Measurements from ENCODE around the gene NELFB. TPM values are rescaled to one million over a fixed set of nuclear protein-coding genes. Genes with fewer than 3 reads are reported as not detected.

NELFB gene
- total and polyA plus RNA-seq, 2 donors (not counting 1 experiment from before 2014, with no cell fraction given), result 53.7 to 55.8 TPM

DNA sequence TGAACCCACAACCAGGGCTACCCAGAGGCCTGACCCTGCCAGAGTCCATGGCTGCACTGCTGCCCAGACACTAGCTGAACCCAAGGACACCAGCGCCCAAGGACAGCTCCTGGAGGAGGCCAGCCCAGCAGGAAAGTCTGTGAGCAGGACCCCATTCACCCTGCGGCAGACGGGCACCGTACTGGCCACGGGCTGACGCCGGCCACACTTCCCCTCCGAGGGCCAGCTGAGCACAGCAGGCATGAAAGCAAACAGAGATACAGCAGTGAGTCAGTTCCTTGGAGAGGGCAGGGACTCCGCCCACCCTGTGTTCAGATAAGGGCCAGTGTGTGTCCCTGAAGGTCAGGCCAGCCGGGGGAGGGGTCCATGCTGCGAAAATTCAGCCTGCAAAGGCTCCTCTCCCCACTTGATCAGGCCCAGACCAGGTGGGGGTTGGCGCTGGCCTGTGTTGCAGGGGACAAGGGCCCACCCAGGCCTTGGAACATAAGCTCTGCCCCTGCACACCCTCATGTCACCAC is 36.3 kb upstream of the NELFB start:
- no peak overlapping the region for H3K27ac Mint-ChIP-seq
- no peak overlapping the region for H3K4me2 ChIP-seq (replicated peaks; ENCODE audit: low read depth, low read length, poor library complexity, severe bottlenecking)
- 93% methylated on average over 12 of the region's 12 CpGs for WGBS (ENCODE audit: insufficient coverage)
- H3K4me1 Mint-ChIP-seq, result peaks cover 10% of the 10 kb centered on the region
- H3K27me3 ChIP-seq (replicated peaks in 1 of 4; ENCODE audit: control extremely low read depth in 1 of 4, control insufficient read depth in 3 of 4, insufficient read depth in 4 of 4, low read length in 3 of 4), result no peaks in the 10 kb centered on the region
- ATAC-seq (ENCODE audit: low read depth), result no peak
- peaks cover 6 to 14% of the 10 kb centered on the region in 2 donors for H3K4me1 ChIP-seq (ENCODE audit: control insufficient read depth in 2 of 2, insufficient read depth in 2 of 2, low read length in 2 of 2)
- no peaks in the 10 kb centered on the region for H3K79me2 ChIP-seq (ENCODE audit: control insufficient read depth, insufficient read depth, low read length)
- no peaks in the 10 kb centered on the region for H3K27me3 Mint-ChIP-seq
- H3K36me3 ChIP-seq (replicated peaks in 1 of 2; ENCODE audit: control extremely low read depth in 1 of 2, control insufficient read depth in 1 of 2, extremely low read depth in 1 of 2, insufficient read depth in 2 of 2, low read length in 1 of 2), result no peaks in the 10 kb centered on the region
- H3K27ac ChIP-seq (ENCODE audit: low read length in 2 of 2), result no peak overlapping the region
- H3K9me3 Mint-ChIP-seq (ENCODE audit: insufficient read depth), result no peaks in the 10 kb centered on the region
- DNase-seq, result no peak
- intact Hi-C loops (cut with micrococcal nuclease), result no loop called here
- H3K9ac ChIP-seq (ENCODE audit: low read length), result no peak overlapping the region
- no peak overlapping the region for H3K4me3 ChIP-seq (ENCODE audit: control extremely low read depth in 1 of 5, extremely low read depth in 1 of 5, insufficient read depth in 1 of 5, low read depth in 2 of 5, low read length in 4 of 5)
- TF ChIP-seq, protein P1, sequence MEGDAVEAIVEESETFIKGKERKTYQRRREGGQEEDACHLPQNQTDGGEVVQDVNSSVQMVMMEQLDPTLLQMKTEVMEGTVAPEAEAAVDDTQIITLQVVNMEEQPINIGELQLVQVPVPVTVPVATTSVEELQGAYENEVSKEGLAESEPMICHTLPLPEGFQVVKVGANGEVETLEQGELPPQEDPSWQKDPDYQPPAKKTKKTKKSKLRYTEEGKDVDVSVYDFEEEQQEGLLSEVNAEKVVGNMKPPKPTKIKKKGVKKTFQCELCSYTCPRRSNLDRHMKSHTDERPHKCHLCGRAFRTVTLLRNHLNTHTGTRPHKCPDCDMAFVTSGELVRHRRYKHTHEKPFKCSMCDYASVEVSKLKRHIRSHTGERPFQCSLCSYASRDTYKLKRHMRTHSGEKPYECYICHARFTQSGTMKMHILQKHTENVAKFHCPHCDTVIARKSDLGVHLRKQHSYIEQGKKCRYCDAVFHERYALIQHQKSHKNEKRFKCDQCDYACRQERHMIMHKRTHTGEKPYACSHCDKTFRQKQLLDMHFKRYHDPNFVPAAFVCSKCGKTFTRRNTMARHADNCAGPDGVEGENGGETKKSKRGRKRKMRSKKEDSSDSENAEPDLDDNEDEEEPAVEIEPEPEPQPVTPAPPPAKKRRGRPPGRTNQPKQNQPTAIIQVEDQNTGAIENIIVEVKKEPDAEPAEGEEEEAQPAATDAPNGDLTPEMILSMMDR (IDR thresholded peaks at IDR 0.05), result no peak
- no peak for TF ChIP-seq EZH2 (IDR thresholded peaks at IDR 0.05; ENCODE audit: borderline replicate concordance, insufficient read depth, low read depth, low read length, poor library complexity, severe bottlenecking)
- no peaks in the 10 kb centered on the region for H4K20me1 ChIP-seq (ENCODE audit: control insufficient read depth, insufficient read depth, low read length, poor library complexity, severe bottlenecking)
- no peak overlapping the region for H3K4me3 Mint-ChIP-seq
- CTCF ChIA-PET, result interaction anchor here (0.7 to 0.9 kb wide), 3 partner anchors 10 to 225 kb away, joined by 3 to 7 read pairs (median 3); no protein-coding TSS in a partner anchor
- no peak overlapping the region for H2AFZ ChIP-seq (ENCODE audit: insufficient read depth, low read depth, low read length, poor library complexity, severe bottlenecking)
- H3K9me3 ChIP-seq (ENCODE audit: control extremely low read depth in 1 of 3, control insufficient read depth in 2 of 3, insufficient read depth in 1 of 3, low read length in 2 of 3), result no peaks in the 10 kb centered on the region
- POLR2A ChIA-PET, result interaction anchor here (0.7 kb wide), 1 partner anchor 241 kb away, joined by 6 read pairs; the partner anchor contains the start of gene NSMF

GRCh38 chr9:137219757-137220316 is 35.3 kb upstream of the NELFB start:
- peaks cover 9 to 20% of the 10 kb centered on the region in 2 donors for H3K4me1 ChIP-seq (ENCODE audit: control insufficient read depth in 2 of 2, insufficient read depth in 2 of 2, low read length in 2 of 2)
- H3K36me3 ChIP-seq (replicated peaks in 1 of 2; ENCODE audit: control extremely low read depth in 1 of 2, control insufficient read depth in 1 of 2, extremely low read depth in 1 of 2, insufficient read depth in 2 of 2, low read length in 1 of 2), result no peaks in the 10 kb centered on the region
- no peak overlapping the region for H3K4me2 ChIP-seq (replicated peaks; ENCODE audit: low read depth, low read length, poor library complexity, severe bottlenecking)
- H3K27ac ChIP-seq (ENCODE audit: low read length in 2 of 2), result no peak overlapping the region
- H3K4me3 ChIP-seq (ENCODE audit: control extremely low read depth in 1 of 5, extremely low read depth in 1 of 5, insufficient read depth in 1 of 5, low read depth in 2 of 5, low read length in 4 of 5), result no peak overlapping the region
- WGBS (ENCODE audit: insufficient coverage), result 96% methylated on average over 10 of the region's 10 CpGs
- Mint-ChIP-seq H3K4me1 (peaks cover 12% of the 10 kb centered on the region), H3K4me3 (no peak overlapping the region), H3K27ac (no peak overlapping the region), H3K27me3 (no peaks in the 10 kb centered on the region), H3K9me3 (ENCODE audit: insufficient read depth) (no peaks in the 10 kb centered on the region)
- ChIA-PET CTCF (interaction anchor here (0.9 kb wide), 1 partner anchor 11 kb away, joined by 3 read pairs; no protein-coding TSS in a partner anchor), POLR2A (interaction anchor here (0.7 to 1.1 kb wide), 3 partner anchors 19 to 539 kb away, joined by 3 to 10 read pairs (median 5); partner anchors contain the start of gene TPRN)
- TF ChIP-seq EZH2 (IDR thresholded peaks at IDR 0.05; ENCODE audit: borderline replicate concordance, insufficient read depth, low read depth, low read length, poor library complexity, severe bottlenecking), result no peak
- TF ChIP-seq, protein P1 (IDR thresholded peaks at IDR 0.05), result no peak
- no peaks in the 10 kb centered on the region for H3K79me2 ChIP-seq (ENCODE audit: control insufficient read depth, insufficient read depth, low read length)
- intact Hi-C loops (cut with micrococcal nuclease), result loop anchor here (5.0 kb wide), 1 partner anchor 387 kb away; the partner anchor contains the start of gene ARRDC1
- H4K20me1 ChIP-seq (ENCODE audit: control insufficient read depth, insufficient read depth, low read length, poor library complexity, severe bottlenecking), result no peaks in the 10 kb centered on the region
- H3K9ac ChIP-seq (ENCODE audit: low read length), result no peak overlapping the region
- no peaks in the 10 kb centered on the region for H3K9me3 ChIP-seq (ENCODE audit: control extremely low read depth in 1 of 3, control insufficient read depth in 2 of 3, insufficient read depth in 1 of 3, low read length in 2 of 3)
- H2AFZ ChIP-seq (ENCODE audit: insufficient read depth, low read depth, low read length, poor library complexity, severe bottlenecking), result no peak overlapping the region
- ATAC-seq (ENCODE audit: low read depth), result no peak
- H3K27me3 ChIP-seq (replicated peaks in 1 of 4; ENCODE audit: control extremely low read depth in 1 of 4, control insufficient read depth in 3 of 4, insufficient read depth in 4 of 4, low read length in 3 of 4), result no peaks in the 10 kb centered on the region
- no peak for DNase-seq

All from B cell (primary cell).